Spleen (tissue), 11 donors: ENCODE data around the gene AOC2. TPM values are rescaled to one million over a fixed set of nuclear protein-coding genes. Genes with fewer than 3 reads are reported as not detected.

ENCODE experiments used
- DNase-seq: peaks from one replicate; pipeline ENCODE4 v3.0.0-alpha.2; 2020
- H3K27ac ChIP-seq, 8 donors: fragments of 200-600 bp; sonication (generic) in 7 of 8; 1 replicate in 4 of 8; 2 replicates in 4 of 8; pipeline versions ENCODE4 v1.5.0 to v1.8.0; 2016 to 2021; ENCODE audit warnings: inconsistent platforms in 4 of 8, mild to moderate bottlenecking in 4 of 8, moderate library complexity in 1 of 8
- H3K27me3 ChIP-seq, 7 donors: fragments of 200-600 bp; sonication (generic) in 6 of 7; replicated peaks in 1 of 7; 1 replicate in 4 of 7; 2 replicates in 3 of 7; pipeline versions ENCODE4 v1.5.0 to v1.8.0; 2016 to 2021; ENCODE audit warnings: inconsistent platforms in 3 of 7, mild to moderate bottlenecking in 1 of 7
- H3K36me3 ChIP-seq, 6 donors: fragments of 200-600 bp; sonication (generic) in 5 of 6; 1 replicate in 4 of 6; 2 replicates in 2 of 6; pipeline versions ENCODE4 v1.5.0 to v1.8.0; 2016 to 2021; ENCODE audit warnings: inconsistent platforms in 2 of 6
- H3K4me1 ChIP-seq, 6 donors: fragments of 200-600 bp; sonication (generic) in 5 of 6; 1 replicate in 3 of 6; 2 replicates in 3 of 6; pipeline versions ENCODE4 v1.5.0 to v1.8.0; 2016 to 2021; ENCODE audit warnings: inconsistent platforms in 3 of 6
- H3K4me3 ChIP-seq, 8 donors: fragments of 200-600 bp; sonication (generic) in 7 of 8; 1 replicate in 4 of 8; 2 replicates in 4 of 8; pipeline versions ENCODE4 v1.5.0 to v1.8.0; 2016 to 2021; ENCODE audit warnings: inconsistent platforms in 4 of 8, mild to moderate bottlenecking in 4 of 8, moderate library complexity in 2 of 8
- H3K9me3 ChIP-seq, 8 donors: fragments of 200-600 bp; sonication (generic) in 7 of 8; 1 replicate in 4 of 8; 2 replicates in 4 of 8; pipeline versions ENCODE4 v1.5.0 to v1.8.0; 2016 to 2021; ENCODE audit warnings: inconsistent platforms in 4 of 8
- CTCF ChIP-seq, 11 experiments: fragments of 200-600 bp in 7 of 11; fragments of 450-650 bp in 4 of 11; sonication (generic) in 4 of 11; IDR thresholded peaks in 8 of 11; conservative IDR thresholded peaks in 3 of 11; 1 replicate in 7 of 11; 2 replicates in 4 of 11; pipeline versions ENCODE4 v1.4.0 to v1.8.0; 2016 to 2021; ENCODE audit warnings: antibody characterized with exemption in 11 of 11, inconsistent platforms in 4 of 11, mild to moderate bottlenecking in 1 of 11
- POLR2A ChIP-seq, 3 donors: fragments of 450-650 bp; IDR thresholded peaks; one replicate each; pipeline ENCODE4 v1.5.1; 2017; ENCODE audit warnings: antibody characterized with exemption in 3 of 3, mild to moderate bottlenecking in 1 of 3
- POLR2AphosphoS5 ChIP-seq, 3 donors: sonication (generic); formaldehyde crosslinking; IDR thresholded peaks; one replicate each; pipeline ENCODE4 v1.5.1; 2017; ENCODE audit warnings: antibody characterized with exemption in 3 of 3
- WGBS, 5 donors: extraction: QIAGEN DNeasy Blood & Tissue Kit in 3 of 5; methylation state at CpG; one replicate each; pipeline versions ENCODE4 v1.1.5 to v1.1.7; 2013 to 2018; 5-methylcytosine and 5-hydroxymethylcytosine counted together
- intact Hi-C: fragments of 100-400 bp; cut with DNase I; formaldehyde crosslinking; loops from one replicate; pipeline ENCODE4 v1.15.0; 2023; ENCODE audit warnings: low total_unique reads
- polyA plus RNA-seq, 3 donors: library from polyadenylated mRNA; stranded (reverse); fragments of 200-250 nt; gene quantifications; one replicate each; pipeline ENCODE4 v1.2.1, GENCODE V29; 2013
- total RNA-seq, 7 donors: library from RNA; depleted of rRNA in 3 of 7; stranded (reverse); fragments of >200 nt in 3 of 7; fragmentation: NEBNext Ultra II Directional in 4 of 7; extraction: Animal tissue kit (Norgen Biotek cat#: 25700) in 4 of 7; gene quantifications; one replicate each; pipeline versions ENCODE4 v1.1.0 to v1.2.1, GENCODE V29; 2016 to 2021
- donor health status: healthy with polysubstance abuse.
- donor health status: DM: no; HTN: no; CAD: no; lungs with moderate emphysema.
- donor health status: DM: no; HTN: no; CAD: no.
- donor health status: Bipolar disorder and iron deficiency.
- donor health status: healthy.
- donor health status: DM: no; HTN: no; CAD: no.
- donor health status: DM: yes; HTN: yes; CAD: no.

The AOC2 gene
- total and polyA plus RNA-seq, 10 donors: 0.59 to 3.6 (median 2.6) TPM

- H3K4me3 ChIP-seq: no peak overlapping the region
- WGBS, 5 donors: 55 to 70% (median 68%) methylated on average over 10 of the region's 10 CpGs
- DNase-seq: no peak
- H3K27me3 ChIP-seq: no peaks in the 10 kb centered on the region
- no peaks in the 10 kb centered on the region for H3K9me3 ChIP-seq
- peaks cover 0 to 45% (median 17%) of the 10 kb centered on the region in 6 donors for H3K4me1 ChIP-seq
- no peaks in the 10 kb centered on the region for H3K36me3 ChIP-seq
- intact Hi-C loops: no loop called here
- TF ChIP-seq CTCF (IDR thresholded peaks at IDR 0.05 in 8 of 11, conservative IDR thresholded peaks at IDR 0.05 in 3 of 11): no peak
- no peak for TF ChIP-seq POLR2A (IDR thresholded peaks at IDR 0.05)
- TF ChIP-seq POLR2AphosphoS5 (IDR thresholded peaks at IDR 0.05): no peak
- H3K27ac ChIP-seq: peak overlapping the region in 4 of 8 donors; percentile 13 to 82 (median 22)
These were observed 47.3 kb downstream of the AOC2 start for GRCh38 chr17:42891539-42892152.

- Histone ChIP-seq H3K4me1 (peaks cover 0 to 38% (median 15%) of the 10 kb centered on the region in 6 donors), H3K36me3 (no peaks in the 10 kb centered on the region), H3K27me3 (no peaks in the 10 kb centered on the region), H3K9me3 (no peaks in the 10 kb centered on the region), H3K27ac (peak overlapping the region in 6 of 8 donors; percentile 39 to 82 (median 52)), H3K4me3 (peak overlapping the region in 1 of 8 donors; percentile 36)
- WGBS, 5 donors: 3 to 6% (median 5%) methylated on average over 4 of the region's 4 CpGs
- intact Hi-C loops: no loop called here
- TF ChIP-seq POLR2A (IDR thresholded peaks at IDR 0.05) (no peak), POLR2AphosphoS5 (IDR thresholded peaks at IDR 0.05) (no peak), CTCF (IDR thresholded peaks at IDR 0.05 in 8 of 11, conservative IDR thresholded peaks at IDR 0.05 in 3 of 11) (no peak)
- DNase-seq: no peak
These were observed 49.0 kb downstream of the AOC2 start for GRCh38 chr17:42893359-42893758.

- no peak for DNase-seq
- no peaks in the 10 kb centered on the region for H3K9me3 ChIP-seq
- TF ChIP-seq POLR2AphosphoS5 (IDR thresholded peaks at IDR 0.05) (no peak), CTCF (IDR thresholded peaks at IDR 0.05 in 8 of 11, conservative IDR thresholded peaks at IDR 0.05 in 3 of 11) (no peak), POLR2A (IDR thresholded peaks at IDR 0.05) (no peak)
- peak overlapping the region in 3 of 8 donors; percentile 59 to 82 (median 80) for H3K27ac ChIP-seq
- intact Hi-C loops: no loop called here
- H3K36me3 ChIP-seq: no peaks in the 10 kb centered on the region
- H3K4me1 ChIP-seq: peaks cover 0 to 38% (median 15%) of the 10 kb centered on the region in 6 donors
- WGBS, 5 donors: 80 to 88% (median 86%) methylated on average over 12 of the region's 12 CpGs
- H3K4me3 ChIP-seq: no peak overlapping the region
- no peaks in the 10 kb centered on the region for H3K27me3 ChIP-seq
These were observed 50.2 kb downstream of the AOC2 start for GRCh38 chr17:42894283-42895184.

GRCh38 chr17:42895185-42895555 lies 50.8 kb downstream of the AOC2 start:
- TF ChIP-seq CTCF (IDR thresholded peaks at IDR 0.05 in 8 of 11, conservative IDR thresholded peaks at IDR 0.05 in 3 of 11) (no peak), POLR2AphosphoS5 (IDR thresholded peaks at IDR 0.05) (no peak), POLR2A (IDR thresholded peaks at IDR 0.05) (no peak)
- peak overlapping the region in 1 of 8 donors; percentile 82 for H3K27ac ChIP-seq
- intact Hi-C loops: no loop called here
- peaks cover 0 to 38% (median 15%) of the 10 kb centered on the region in 6 donors for H3K4me1 ChIP-seq
- H3K4me3 ChIP-seq: no peak overlapping the region
- no peaks in the 10 kb centered on the region for H3K9me3 ChIP-seq
- no peaks in the 10 kb centered on the region for H3K36me3 ChIP-seq
- WGBS, 5 donors: 47 to 72% (median 52%) methylated on average over 2 of the region's 2 CpGs
- DNase-seq: no peak
- H3K27me3 ChIP-seq: no peaks in the 10 kb centered on the region
